ENCODE measurements around the gene RGS10. TPM values are rescaled to one million over a fixed set of nuclear protein-coding genes. Genes with fewer than 3 reads are reported as not detected.

The RGS10 gene
- total RNA-seq, 1 donor from 2014 or later: 24.1 TPM

- no peak for DNase-seq (ENCODE audit: low spot score)
These were observed 24.3 kb downstream of the RGS10 start for GRCh38 chr10:119518176-119518575.

- no peak for DNase-seq (ENCODE audit: low spot score)
These were observed 25.0 kb downstream of the RGS10 start for GRCh38 chr10:119517235-119518141.

GRCh38 chr10:119516381-119517234 lies 25.9 kb downstream of the RGS10 start:
- DNase-seq (ENCODE audit: low spot score): no peak

GRCh38 chr10:119515511-119516045 lies 26.9 kb downstream of the RGS10 start:
- no peak for DNase-seq (ENCODE audit: low spot score)

GRCh38 chr10:119514819-119515218 lies 27.7 kb downstream of the RGS10 start:
- DNase-seq (ENCODE audit: low spot score): no peak

- DNase-seq (ENCODE audit: low spot score): no peak
These were observed 30.5 kb downstream of the RGS10 start for GRCh38 chr10:119511828-119512515.

- no peak for DNase-seq (ENCODE audit: low spot score)
These were observed 32.5 kb downstream of the RGS10 start for GRCh38 chr10:119509909-119510451.

GRCh38 chr10:119507115-119507514 lies 35.4 kb downstream of the RGS10 start:
- DNase-seq (ENCODE audit: low spot score): no peak

- no peak for DNase-seq (ENCODE audit: low spot score)
These were observed 36.8 kb downstream of the RGS10 start for GRCh38 chr10:119505588-119506315.

GRCh38 chr10:119505131-119505551 lies 37.4 kb downstream of the RGS10 start:
- DNase-seq (ENCODE audit: low spot score): no peak

- DNase-seq (ENCODE audit: low spot score): no peak
These were observed 37.9 kb downstream of the RGS10 start for GRCh38 chr10:119504651-119505050.

- DNase-seq (ENCODE audit: low spot score): no peak
These were observed 38.7 kb downstream of the RGS10 start for GRCh38 chr10:119503821-119504220.

GRCh38 chr10:119502618-119503155 lies 39.8 kb downstream of the RGS10 start:
- DNase-seq (ENCODE audit: low spot score): no peak

GRCh38 chr10:119502209-119502608 lies 40.3 kb downstream of the RGS10 start:
- DNase-seq (ENCODE audit: low spot score): no peak

- no peak for DNase-seq (ENCODE audit: low spot score)
These were observed 40.8 kb downstream of the RGS10 start for GRCh38 chr10:119501690-119502089.

- DNase-seq (ENCODE audit: low spot score): no peak
These were observed 41.7 kb downstream of the RGS10 start for GRCh38 chr10:119500821-119501220.

GRCh38 chr10:119500123-119500795 lies 42.3 kb downstream of the RGS10 start:
- DNase-seq (ENCODE audit: low spot score): no peak

- DNase-seq (ENCODE audit: low spot score): no peak
These were observed 42.9 kb downstream of the RGS10 start for GRCh38 chr10:119499677-119500002.

GRCh38 chr10:119498889-119499676 lies 43.4 kb downstream of the RGS10 start:
- DNase-seq (ENCODE audit: low spot score): no peak

All from ureter (tissue), 1 donor.